Measurements from ENCODE around the gene H1-8.

Gene H1-8

GRCh38 chr3:129521611-129522010, 21.4 kb upstream of the H1-8 start:
- no peak for TF ChIP-seq CTCF (IDR thresholded peaks at IDR 0.05; ENCODE audit: low read depth, low read length, missing control alignments)
- in situ Hi-C loops (cut with HindIII; ENCODE audit: low sequenced_read_pairs): no loop called here
- H3K4me3 ChIP-seq (ENCODE audit: low read depth, low read length): no peak overlapping the region
- no peak for DNase-seq (ENCODE audit: low read depth)

- DNase-seq (ENCODE audit: low read depth): no peak
- no peak for TF ChIP-seq CTCF (IDR thresholded peaks at IDR 0.05; ENCODE audit: low read depth, low read length, missing control alignments)
- in situ Hi-C loops (cut with HindIII; ENCODE audit: low sequenced_read_pairs): no loop called here
Measured at GRCh38 chr3:129522953-129523352, 20.0 kb upstream of the H1-8 start.

GRCh38 chr3:129524081-129524480, 18.9 kb upstream of the H1-8 start:
- in situ Hi-C loops (cut with HindIII; ENCODE audit: low sequenced_read_pairs): no loop called here
- TF ChIP-seq CTCF (IDR thresholded peaks at IDR 0.05; ENCODE audit: low read depth, low read length, missing control alignments): no peak
- no peak overlapping the region for H3K4me3 ChIP-seq (ENCODE audit: low read depth, low read length)
- DNase-seq (ENCODE audit: low read depth): no peak

More at GRCh38 chr3:129522953-129523352, 20.0 kb upstream of the H1-8 start:
- H3K4me3 ChIP-seq (ENCODE audit: low read depth, low read length): no peak overlapping the region

GRCh38 chr3:129525341-129525968, 17.5 kb upstream of the H1-8 start:
- in situ Hi-C loops (cut with HindIII; ENCODE audit: low sequenced_read_pairs): no loop called here
- no peak overlapping the region for H3K4me3 ChIP-seq (ENCODE audit: low read depth, low read length)
- no peak for TF ChIP-seq CTCF (IDR thresholded peaks at IDR 0.05; ENCODE audit: low read depth, low read length, missing control alignments)
- DNase-seq (ENCODE audit: low read depth): no peak

GRCh38 chr3:129526121-129526900, 16.7 kb upstream of the H1-8 start:
- no peak for DNase-seq (ENCODE audit: low read depth)

GRCh38 chr3:129527262-129527661, 15.7 kb upstream of the H1-8 start:
- in situ Hi-C loops (cut with HindIII; ENCODE audit: low sequenced_read_pairs): no loop called here
- DNase-seq (ENCODE audit: low read depth): no peak

More at GRCh38 chr3:129526121-129526900, 16.7 kb upstream of the H1-8 start:
- in situ Hi-C loops (cut with HindIII; ENCODE audit: low sequenced_read_pairs): no loop called here
- TF ChIP-seq CTCF (IDR thresholded peaks at IDR 0.05; ENCODE audit: low read depth, low read length, missing control alignments): no peak
- no peak overlapping the region for H3K4me3 ChIP-seq (ENCODE audit: low read depth, low read length)

More at GRCh38 chr3:129527262-129527661, 15.7 kb upstream of the H1-8 start:
- H3K4me3 ChIP-seq (ENCODE audit: low read depth, low read length): no peak overlapping the region
- TF ChIP-seq CTCF (IDR thresholded peaks at IDR 0.05; ENCODE audit: low read depth, low read length, missing control alignments): no peak
